Fibroblast of pulmonary artery (primary cell): ENCODE measurements around the gene PHACTR1.

Experiments
- DNase-seq: peaks from one replicate; pipeline ENCODE4 v3.0.0-alpha.2; 2010; ENCODE audit warnings: low read depth
- H3K4me3 ChIP-seq: replicated peaks from 2 replicates; pipeline ENCODE4 v1.5.1; 2011; ENCODE audit warnings: low read depth, mild to moderate bottlenecking, control low read depth, low read length, moderate library complexity
- CTCF ChIP-seq: IDR thresholded peaks from 2 replicates; pipeline ENCODE4 v1.5.1; 2011; ENCODE audit warnings: mild to moderate bottlenecking, control low read depth, low read length, inconsistent platforms; ENCODE audit errors: missing control alignments

Gene PHACTR1

GRCh38 chr6:12951415-12951814 lies 234.8 kb downstream of the PHACTR1 start:
- TF ChIP-seq CTCF: no peak
- no peak overlapping the region for H3K4me3 ChIP-seq
- DNase-seq: no peak

GRCh38 chr6:12952318-12952717 lies 235.8 kb downstream of the PHACTR1 start:
- no peak for TF ChIP-seq CTCF
- no peak overlapping the region for H3K4me3 ChIP-seq
- DNase-seq: no peak

- no peak overlapping the region for H3K4me3 ChIP-seq
- no peak for TF ChIP-seq CTCF
- DNase-seq: no peak
Observed at GRCh38 chr6:12955956-12956355, 239.4 kb downstream of the PHACTR1 start.

GRCh38 chr6:12956991-12957320 lies 240.4 kb downstream of the PHACTR1 start:
- TF ChIP-seq CTCF: no peak
- DNase-seq: no peak
- peak overlapping the region; percentile 82 for H3K4me3 ChIP-seq

- H3K4me3 ChIP-seq: peak overlapping the region; percentile 82
- DNase-seq: peak; percentile 78
- TF ChIP-seq CTCF: no peak
Observed at GRCh38 chr6:12957321-12958051, 240.9 kb downstream of the PHACTR1 start.

GRCh38 chr6:12958052-12958706 lies 241.6 kb downstream of the PHACTR1 start:
- peak; percentile 34 for DNase-seq
- H3K4me3 ChIP-seq: peak overlapping the region; percentile 82
- TF ChIP-seq CTCF: no peak

- DNase-seq: no peak
Observed at GRCh38 chr6:12961761-12962160, 245.2 kb downstream of the PHACTR1 start.

More at GRCh38 chr6:12961761-12962160, 245.2 kb downstream of the PHACTR1 start:
- TF ChIP-seq CTCF: no peak
- no peak overlapping the region for H3K4me3 ChIP-seq
